SHP77 treated with DMSO at 0.1 percent for 48 hours (cell line): ENCODE results near the gene CCDC69.
"Not testable (repeated sequence)": the region's sequence is repeated elsewhere in the genome, so short reads cannot be mapped to it uniquely, and the experiment has no call there.

Source experiments
- DNase-seq: peaks from one replicate; lab custom pipeline; 2025; lab: John Stamatoyannopoulos, UW

The CCDC69 gene

DNA sequence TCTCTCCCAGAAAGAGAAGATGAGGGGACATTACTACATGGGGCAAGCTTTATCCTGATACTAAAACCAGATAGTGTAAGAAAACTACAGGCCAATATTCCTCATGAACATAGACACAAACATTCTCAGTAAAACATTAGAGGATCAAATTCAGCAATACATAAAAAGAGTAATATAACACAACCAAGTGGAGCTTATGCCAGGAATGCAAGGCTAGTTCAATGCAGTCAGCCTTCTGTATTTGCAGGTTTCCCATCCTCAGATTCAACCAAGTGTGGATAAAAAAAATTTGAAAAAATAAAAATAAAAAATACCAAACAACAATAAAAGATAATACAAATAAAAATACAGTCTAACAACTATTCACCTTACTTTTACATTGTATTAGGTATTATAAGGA lies 31.3 kb downstream of the CCDC69 start:
- DNase-seq, result no peak

DNA sequence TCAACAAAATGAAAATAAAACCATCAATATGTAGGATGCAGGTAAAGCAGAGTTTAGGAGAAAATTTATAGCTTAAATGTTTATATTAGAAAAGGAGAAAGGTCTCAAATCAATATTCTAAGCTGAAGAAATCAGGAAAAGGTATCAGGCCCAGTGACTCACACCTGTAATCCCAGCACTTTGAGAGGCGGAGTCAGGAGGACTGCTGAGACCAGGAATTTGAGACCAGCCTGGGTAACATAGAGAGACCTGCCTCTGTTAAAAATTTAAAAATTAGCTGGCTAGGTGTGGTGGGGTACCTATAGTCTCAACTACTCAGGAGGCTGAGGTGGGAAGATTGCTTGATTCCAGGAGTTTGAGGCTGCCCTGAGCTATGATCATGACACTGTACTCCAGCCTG lies 32.2 kb downstream of the CCDC69 start:
- DNase-seq, result no peak

DNA sequence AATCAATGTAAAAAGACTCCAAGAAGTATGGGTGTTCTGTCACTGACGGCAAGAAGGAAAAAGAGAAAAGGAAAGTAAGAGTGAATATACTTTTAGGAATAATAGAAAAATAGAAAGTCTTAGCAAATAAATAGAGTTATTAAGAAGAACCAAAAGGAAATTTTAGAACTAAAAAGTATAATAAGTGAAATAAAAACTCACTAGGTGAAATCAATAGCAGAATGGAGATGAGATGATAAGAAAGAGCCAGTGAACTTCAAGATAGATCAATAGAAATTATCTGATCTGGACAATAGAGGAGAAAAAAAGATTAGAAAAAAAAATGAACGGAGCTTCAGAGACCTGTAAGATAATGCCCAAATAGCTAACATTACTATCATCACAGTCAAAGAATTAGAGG lies 34.7 kb downstream of the CCDC69 start:
- DNase-seq, result no peak

DNA sequence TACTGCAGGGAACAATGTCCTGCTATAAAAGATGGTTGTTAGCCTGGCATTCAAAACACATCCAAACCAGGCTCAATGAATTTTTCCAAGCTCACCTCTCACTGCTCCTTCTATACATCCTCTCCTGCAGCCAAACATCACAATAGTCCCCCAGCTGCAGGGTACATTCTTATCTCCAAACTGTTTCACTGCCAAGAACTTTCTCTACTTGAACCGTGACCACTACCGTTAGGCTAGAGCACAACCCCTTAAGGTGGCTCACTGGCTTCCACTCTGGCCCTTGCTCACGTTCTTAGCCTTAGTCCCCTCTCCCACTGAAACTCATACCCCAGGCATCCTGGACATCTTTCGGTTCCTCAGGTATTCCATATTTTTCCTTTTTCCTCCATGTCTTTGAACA lies 37.4 kb downstream of the CCDC69 start:
- no peak for DNase-seq

DNA sequence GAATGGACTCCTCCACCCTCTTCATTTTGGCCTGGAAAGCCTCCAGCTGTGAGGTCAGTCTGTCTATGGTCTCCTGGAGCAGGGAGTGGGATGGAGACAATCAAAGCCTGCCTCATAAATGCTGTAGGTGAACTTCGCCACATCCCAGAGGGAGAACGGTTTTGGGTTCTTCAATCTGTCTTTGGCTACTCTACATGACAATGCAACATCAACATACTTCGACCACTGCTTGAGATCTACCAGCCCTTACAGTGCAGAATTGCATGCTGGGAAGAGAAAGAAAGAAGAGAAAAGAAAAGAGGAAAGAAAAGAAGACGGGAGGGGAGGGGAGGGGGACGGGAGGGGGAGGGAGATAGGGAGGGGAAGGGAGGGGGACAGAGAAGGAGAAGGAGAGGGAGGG lies 37.8 kb downstream of the CCDC69 start:
- DNase-seq, result no peak

DNA sequence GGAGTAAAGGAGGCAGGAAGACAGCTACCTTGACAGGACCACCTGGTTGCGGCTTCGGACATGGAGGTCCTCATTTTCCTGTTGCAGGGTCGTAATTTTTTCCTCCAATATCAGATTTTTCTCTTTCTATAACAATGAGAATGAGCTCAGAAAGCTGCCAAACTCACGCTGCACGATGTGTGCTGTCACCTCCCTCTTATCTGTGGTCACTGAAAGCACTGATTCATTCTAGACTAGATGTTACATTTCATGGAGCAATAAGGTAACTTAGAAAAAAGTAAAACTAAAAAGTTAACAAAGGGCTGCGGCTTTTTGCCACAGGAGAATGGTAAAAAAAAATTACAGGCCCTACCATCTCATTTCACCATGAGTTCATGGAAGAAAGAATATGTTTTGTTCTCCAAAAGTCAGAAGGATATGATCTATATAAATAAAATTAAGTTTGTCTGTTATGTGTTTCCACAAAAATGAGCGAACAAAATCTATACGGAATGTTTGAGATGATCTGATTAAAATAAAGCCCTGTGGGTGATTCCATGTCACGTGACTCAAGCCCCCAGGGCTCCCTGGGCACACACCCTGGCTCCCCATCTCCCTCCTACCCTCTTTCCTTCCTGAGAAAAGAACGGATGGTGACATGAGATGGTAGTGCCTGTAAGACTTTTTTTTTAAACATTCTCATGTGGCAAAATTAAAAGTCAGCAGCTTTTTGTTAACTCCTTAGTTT lies 39.4 kb downstream of the CCDC69 start:
- no peak for DNase-seq

DNA sequence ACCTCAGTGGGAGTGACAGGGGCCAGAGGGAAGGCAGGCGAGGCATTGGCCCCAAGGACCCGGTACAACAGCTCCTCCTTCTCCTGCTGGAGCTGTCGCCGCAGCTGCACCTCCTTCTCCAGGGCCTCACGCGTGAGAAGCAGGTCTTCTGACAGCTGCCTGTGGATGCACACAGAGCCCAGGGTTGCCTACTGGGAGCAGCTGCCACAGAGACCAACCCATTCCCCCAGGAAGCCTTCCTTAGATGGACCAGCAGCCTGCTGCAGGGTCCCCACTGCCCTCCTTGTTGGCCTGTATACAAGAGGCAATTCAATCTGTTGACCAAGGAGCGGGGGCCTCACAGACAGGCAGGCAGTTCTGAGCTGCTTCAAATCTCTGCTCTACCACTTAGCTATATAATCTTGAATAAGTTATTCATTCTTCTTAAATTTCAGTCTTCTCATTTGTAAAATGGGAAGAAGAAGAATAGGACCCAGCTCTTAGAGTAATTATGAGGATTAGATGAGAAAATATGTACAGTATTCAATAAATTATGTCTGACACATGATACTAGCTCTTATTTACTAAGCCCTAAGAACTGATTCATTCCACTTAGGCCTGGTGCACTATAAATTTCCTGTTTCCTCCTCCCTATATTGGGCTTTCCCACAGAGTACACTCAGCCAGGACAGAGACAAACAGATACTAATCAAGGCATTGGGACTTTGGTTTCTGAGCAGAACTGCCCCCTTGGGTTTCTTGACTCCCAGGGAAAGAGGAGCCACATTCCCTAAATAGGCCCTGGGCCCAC lies 40.2 kb downstream of the CCDC69 start:
- DNase-seq, result no peak

DNA sequence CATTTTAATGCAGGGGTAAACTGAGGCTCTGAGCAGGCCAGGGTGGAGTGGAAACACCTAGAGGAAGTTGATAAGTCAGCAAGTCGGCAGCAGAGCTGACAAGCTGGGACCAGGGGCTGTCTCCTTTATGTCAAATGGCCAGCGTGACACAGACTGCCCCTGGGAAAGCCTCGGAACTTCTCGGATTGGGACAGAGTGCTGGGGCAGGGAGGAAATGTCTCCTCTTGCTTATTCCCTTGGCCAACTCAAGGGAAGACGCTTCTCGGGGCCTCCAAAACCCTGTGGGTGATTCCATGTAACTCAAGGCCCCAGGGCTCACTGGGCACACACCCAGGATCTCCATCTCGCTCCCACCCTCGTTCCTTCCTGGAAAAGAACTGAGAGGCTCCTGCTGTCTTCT lies 40.9 kb downstream of the CCDC69 start:
- no peak for DNase-seq

DNA sequence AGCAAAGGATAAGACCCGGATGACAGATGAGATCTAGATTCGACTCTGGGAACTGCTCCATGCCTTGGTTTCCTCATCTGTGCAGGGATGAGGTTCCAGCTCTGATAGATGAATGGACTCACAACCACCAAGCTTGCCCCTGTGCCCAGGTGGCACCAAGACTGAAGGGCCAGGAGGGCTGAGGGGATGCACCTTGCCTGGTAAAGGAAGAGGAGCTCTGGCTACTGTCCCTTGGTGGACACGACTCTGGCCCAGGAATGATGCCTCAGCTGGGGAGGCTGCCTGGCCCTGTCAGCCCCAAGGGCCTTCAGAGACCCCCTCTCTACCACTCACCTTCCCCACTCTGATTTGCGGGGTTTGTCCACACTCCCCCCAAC lies 41.4 kb downstream of the CCDC69 start:
- DNase-seq, result no peak

DNA sequence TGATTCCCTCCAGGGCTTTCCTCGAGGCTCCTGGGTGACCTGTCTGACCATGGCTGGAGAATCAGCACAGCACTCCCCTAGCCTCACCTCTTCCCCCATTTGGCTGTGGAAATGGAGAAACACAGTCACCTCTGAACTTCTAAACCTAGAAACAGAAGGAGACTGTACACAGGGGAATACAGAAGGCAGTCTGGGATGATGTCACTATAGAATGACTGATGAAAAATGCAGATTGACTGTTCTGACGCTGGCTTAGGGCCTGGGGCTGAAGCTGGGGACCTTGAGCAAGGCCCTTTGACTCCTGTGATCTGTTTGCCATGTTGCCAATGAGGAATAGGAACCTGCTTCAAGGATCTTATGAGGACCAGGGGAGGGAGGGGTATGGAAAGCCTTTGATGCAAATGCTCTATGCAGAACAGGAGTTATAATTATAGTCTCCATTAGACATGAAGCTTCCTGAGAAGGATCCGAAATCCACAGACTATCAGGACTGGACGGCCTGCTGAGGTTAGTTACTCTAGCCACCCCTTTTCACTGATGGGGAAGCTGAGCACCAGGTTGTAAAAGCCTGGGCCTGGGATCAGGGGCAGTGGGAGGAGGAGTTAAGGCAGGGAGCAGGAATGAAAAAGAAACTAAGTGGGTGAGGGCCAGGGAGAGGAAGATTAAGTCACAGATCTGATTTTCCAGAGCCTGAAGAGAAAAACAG lies 41.9 kb downstream of the CCDC69 start:
- DNase-seq, result no peak

DNA sequence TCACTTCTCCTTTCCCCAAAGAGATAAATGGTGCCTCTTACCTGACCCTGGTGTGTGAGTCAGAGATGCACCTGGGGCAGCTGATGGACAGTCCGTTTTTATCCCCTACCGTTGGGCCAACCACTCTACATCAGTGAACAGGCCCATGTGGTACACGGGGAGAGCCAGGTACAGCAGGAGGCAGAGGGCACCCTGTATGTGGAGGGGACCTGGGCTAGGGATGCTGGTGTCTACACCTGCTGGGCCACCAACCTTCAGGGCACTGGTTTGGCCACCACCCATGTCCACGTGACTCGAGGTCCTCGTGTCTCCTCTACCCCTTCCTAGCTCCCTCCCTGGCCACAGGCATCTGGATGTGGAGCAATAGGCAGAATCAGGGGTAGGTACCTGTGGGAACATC lies 43.6 kb downstream of the CCDC69 start:
- DNase-seq, result no peak

DNA sequence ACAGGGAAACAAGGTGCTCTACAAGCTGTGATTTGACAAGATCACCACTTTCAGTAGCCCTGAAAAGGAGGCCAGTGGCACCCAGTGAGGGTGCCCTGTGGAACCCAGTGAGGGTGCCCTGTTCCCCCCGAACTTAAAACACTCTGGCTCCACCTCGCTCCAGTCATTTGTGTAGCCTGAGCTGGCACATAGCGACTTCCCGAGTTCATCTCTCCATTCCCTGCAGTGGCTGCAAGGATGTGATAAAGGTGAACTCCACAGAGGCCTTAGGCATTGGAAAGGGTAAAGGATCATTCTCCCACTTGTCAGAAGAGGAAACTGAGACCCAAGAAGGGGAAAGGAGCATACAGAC lies 44.4 kb downstream of the CCDC69 start:
- DNase-seq, result no peak

DNA sequence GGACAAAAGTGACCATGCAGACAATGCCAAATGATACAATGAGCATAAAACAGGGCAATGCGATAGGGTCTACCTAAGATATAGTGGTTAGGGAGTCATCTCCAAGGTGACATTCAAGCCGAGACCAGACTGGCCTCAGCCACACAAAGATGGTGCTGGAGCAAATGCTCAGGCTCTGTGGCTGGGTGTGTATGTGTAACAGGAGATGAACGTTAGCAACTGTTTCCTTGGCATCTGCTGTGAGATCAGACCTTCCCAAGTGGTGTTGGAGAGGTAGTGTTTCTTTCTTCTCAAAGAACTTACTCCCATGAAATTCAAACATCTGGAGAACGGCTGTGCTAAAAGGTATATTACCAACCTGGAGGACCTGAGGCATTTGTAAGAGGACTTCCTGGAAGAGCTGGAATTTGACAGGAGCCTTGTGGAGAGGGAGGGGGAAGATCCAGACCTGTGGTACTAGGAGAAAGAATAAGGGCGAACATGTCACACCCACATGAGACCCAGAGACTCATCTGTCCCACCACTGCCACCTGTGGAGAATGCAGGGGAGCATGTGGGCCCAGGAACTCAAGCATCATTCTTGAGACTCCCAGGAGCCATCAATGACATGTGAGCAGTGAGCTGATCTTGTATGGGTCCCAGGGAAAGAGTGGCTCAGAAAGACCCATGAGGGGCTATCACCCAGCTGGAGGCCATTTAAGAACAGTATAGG lies 45.0 kb downstream of the CCDC69 start:
- DNase-seq, result no peak

DNA sequence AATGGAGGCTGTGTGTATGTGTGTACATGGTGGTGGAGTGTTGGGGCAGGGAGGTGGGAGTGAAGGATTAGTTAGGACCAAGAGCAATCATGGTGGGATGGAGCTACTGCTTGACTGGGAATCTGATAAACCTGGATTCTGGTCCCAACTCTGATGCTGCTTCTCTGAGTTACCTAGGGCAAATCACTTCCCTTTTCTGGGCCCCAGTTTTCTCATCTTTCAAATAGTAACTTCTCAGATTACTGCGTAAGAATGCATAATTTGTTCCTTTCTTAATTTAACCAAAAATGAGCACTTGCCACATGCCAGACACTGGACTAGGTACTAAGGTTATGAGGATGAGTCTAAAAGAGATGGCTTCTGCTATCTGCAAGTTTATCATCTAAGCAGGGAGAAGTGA lies 45.5 kb downstream of the CCDC69 start:
- DNase-seq, result no peak

DNA sequence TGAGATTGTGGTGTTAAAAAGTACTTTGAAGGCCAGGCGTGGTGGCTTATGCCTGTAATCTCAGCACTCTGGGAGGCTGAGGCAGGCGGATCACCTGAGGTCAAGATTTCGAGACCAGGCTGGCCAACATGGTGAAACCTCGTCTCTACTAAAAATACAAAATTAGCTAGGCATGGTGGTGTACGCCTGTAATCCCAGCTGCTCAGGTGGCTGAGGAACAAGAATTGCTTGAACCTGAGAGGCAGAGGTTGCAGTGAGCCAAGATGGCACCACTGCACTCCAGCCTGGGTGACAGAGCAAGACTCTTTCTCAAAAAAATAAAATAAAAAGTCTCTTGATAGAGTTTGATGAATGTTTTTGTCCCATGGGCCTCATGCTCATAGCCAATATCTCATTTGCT lies 47.6 kb downstream of the CCDC69 start:
- DNase-seq, result not testable (repeated sequence)

DNA sequence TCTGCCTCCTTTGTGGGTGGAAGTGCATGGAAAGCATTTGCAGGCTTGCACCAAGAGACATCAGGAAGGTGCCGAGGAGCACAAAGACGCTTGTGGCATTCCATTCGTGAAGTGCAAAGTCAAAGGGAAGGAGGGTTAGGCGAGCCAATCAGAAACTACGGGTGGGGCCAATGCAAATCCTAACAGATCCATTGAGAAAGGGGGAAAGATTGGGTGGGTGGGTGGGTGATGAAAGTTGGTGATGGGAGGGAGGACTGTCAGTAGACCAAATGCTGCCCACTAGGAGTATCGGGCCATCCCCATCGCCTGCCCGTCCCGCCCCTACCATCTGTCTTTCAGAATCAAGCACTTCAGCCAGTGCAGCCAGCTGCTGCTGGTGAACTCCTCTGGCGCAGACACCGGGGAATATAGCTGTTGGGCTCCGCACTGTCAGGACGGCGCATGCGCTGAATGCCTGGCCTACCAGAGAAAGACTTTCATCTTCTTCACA lies 49.2 kb downstream of the CCDC69 start:
- no peak for DNase-seq

DNA sequence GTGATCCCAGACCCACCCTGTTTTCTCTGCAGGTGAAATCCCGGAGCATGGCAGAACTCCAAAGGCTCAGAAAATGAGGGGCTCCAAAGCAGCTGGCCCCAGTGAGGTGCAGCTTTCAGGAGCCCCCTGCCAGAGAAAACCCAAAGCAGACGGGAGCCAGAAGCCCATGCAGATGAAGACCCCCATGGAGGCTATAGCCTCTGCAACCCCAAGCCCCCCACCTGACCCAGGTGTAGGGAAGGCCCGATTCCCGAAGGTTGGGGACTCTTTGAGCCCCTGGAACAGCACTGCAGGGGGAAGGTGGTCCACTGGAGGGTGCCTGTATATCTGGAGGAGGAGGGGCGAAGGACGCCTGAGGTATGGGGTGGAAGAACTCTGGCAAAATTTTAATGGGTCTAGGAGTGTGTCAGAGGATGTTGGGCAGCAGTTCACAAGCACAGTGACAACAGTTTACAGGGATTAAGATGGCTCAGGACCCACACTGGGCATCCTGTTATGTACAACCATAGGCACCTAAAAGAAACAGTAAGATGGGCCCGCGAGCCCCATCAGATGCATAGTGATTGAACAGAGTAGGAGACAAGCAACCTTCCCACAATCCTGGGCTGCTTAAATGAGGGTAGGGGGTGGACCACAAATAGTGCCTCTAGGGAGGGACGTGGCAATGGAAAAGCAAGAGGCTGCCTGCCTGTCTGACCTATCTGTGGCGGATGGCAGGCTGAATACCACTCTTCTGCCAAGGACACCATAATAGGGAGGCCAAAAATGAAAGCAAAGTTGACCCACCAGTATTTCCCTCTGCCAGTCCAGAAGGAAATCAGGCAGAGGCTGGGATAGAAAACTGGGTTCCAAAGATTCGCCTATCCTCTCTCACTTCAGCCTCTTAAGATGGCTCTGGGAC lies 49.9 kb downstream of the CCDC69 start:
- DNase-seq, result no peak

DNA sequence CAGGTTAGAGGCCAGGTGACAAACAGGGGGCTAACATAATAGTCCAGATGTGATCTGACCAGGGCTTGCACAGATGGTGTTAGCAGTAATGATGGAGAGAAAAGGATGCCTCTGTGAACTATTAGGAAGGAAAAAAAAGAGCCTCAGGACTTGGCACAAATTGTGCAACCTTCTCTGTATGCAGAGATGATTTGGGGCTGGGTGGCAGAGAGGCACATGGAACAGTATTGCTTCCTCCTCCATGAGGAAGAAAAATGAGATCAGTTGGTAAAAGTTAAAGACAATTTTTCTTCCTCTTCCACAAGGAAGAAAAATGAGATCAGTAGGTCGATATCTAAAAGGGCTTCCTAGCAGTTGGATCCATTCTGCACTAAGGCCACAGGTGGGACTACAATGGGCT lies 52.4 kb downstream of the CCDC69 start:
- DNase-seq, result no peak

DNA sequence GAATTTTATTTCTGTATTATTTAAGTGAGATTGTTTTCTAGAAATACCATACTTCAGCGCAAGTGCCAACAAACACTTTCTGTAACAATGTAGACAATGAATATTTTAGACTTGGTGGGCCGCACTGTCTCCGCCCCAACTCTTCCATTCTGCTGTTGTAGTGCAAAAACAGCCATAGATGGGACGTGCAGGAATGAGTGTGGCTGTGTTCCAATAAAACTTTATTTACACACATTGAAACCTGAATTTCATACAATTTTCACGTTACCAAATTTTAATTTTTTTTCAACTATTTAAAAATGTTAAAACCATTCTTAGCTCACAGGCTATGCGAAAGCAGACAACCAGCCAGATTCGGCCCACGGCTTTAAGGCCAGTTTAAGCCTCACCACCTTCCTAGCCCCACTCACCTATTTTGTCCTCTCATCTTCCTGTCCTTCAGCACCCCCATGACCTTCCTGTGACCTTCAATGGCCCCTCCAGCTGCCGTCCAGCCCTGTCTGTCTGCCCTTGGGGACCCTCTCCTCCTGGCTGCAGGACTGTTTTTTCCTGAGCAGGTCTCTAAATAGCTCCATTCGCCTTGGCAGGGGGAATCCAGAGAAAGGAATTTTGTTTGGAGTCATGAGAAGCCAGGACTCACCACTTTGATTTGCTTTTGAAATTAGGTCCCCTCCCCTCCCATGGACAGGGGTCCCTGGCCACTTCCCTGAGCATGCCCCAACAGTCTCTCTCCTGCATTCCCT lies 55.1 kb downstream of the CCDC69 start:
- DNase-seq, result no peak

DNA sequence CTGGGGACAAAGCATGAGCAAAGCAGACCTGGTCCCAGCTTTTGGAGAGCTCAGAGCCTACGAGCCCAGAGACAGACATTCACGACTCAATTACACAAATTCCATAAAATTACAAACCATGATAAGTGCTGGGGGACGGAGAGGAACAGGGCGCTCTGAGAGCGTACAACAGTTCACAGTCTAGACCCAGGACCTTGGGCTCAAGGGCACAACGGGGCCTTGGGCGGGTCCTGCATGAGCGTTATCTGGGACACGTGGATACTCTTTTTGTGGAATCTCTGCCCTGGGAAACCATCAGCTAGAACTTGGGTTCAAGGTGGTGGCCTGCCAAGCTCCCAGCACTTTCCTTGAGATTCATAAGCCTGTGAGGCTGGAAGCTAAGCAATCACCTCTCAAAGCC lies 56.9 kb downstream of the CCDC69 start:
- no peak for DNase-seq
